Prostate gland (tissue), 2 donors: ENCODE results near the gene TCF12.

Experiments used
- POLR2A ChIP-seq: fragments of 450-650 bp; IDR thresholded peaks from one replicate; pipeline ENCODE4 v1.6.1; 2016; ENCODE audit warnings: antibody characterized with exemption, mild to moderate bottlenecking
- POLR2AphosphoS5 ChIP-seq: sonication (generic); formaldehyde crosslinking; IDR thresholded peaks from one replicate; pipeline ENCODE4 v1.6.1; 2017; ENCODE audit warnings: antibody characterized with exemption
- TF ChIP-seq, protein P1 (sequence below), 4 experiments: fragments of 200-600 bp in 2 of 4; fragments of 450-650 bp in 2 of 4; sonication (generic) in 2 of 4; IDR thresholded peaks; 1 replicate in 3 of 4; 2 replicates in 1 of 4; pipeline ENCODE4 v1.5.1; 2016 to 2019; ENCODE audit warnings: antibody characterized with exemption in 4 of 4, mild to moderate bottlenecking in 2 of 4, moderate library complexity in 2 of 4

DNA sequence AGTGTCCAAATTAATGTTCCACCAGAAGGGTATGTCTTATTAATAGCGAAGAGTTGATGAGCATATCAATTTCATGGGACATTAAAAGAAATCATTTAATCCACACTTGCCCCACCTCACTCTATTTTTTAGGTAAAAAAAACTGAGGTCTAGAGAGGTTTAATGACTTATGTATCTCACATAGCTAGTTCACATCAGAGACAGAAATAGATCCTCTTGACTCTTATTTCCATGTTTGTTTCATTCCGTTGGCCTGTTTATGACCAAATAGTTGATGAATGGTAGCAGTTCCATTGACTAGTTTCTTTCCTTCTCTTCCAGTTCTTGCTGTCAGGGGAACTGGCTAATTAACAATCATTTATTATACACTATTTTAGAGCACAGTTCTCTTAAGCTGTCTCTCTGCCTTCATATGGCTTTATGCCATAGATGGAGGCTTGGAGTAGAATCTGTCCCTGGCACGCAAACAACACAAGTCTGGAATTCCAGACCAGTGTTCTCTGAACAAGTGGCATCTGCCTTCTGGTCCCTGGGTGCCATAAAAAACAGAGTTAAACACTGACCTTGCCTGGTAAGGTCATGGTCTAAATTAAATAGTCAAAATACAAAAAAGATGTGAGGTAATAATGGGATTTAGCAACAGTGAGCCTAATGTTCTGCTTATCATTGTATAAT, 237.9 kb downstream of the TCF12 start:
- TF ChIP-seq POLR2A (no peak), POLR2AphosphoS5 (peak; percentile 16)
- TF ChIP-seq, protein P1, sequence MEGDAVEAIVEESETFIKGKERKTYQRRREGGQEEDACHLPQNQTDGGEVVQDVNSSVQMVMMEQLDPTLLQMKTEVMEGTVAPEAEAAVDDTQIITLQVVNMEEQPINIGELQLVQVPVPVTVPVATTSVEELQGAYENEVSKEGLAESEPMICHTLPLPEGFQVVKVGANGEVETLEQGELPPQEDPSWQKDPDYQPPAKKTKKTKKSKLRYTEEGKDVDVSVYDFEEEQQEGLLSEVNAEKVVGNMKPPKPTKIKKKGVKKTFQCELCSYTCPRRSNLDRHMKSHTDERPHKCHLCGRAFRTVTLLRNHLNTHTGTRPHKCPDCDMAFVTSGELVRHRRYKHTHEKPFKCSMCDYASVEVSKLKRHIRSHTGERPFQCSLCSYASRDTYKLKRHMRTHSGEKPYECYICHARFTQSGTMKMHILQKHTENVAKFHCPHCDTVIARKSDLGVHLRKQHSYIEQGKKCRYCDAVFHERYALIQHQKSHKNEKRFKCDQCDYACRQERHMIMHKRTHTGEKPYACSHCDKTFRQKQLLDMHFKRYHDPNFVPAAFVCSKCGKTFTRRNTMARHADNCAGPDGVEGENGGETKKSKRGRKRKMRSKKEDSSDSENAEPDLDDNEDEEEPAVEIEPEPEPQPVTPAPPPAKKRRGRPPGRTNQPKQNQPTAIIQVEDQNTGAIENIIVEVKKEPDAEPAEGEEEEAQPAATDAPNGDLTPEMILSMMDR (IDR thresholded peaks at IDR 0.05): no peak
